IMR-90 (cell line): Measurements from ENCODE around the gene ZNF268. TPM values are rescaled to one million over a fixed set of nuclear protein-coding genes. Genes with fewer than 3 reads are reported as not detected.

Source experiments
- ATAC-seq: fragments of 200-7000 bp; cut with Tn5 transposase; 2 replicates; pipeline ENCODE4 v1.9.1; 2020; ENCODE audit warnings: low read depth, mild to moderate bottlenecking, moderate library complexity
- Bru-seq: library from RNA; stranded (reverse); fragments of 400-500 nt; gene quantifications from one replicate; lab custom pipeline; 2021; lab: Mats Ljungman, UMichigan
- BruChase-seq, 2 experiments: library from RNA; stranded (reverse); fragments of 400-500 nt; gene quantifications; one replicate each; lab custom pipeline; 2021; lab: Mats Ljungman, UMichigan
- BruUV-seq: library from RNA; stranded (reverse); fragments of 400-500 nt; replicated peaks from 2 replicates; lab custom pipeline; 2021; lab: Mats Ljungman, UMichigan
- CTCF ChIA-PET: fragments of 300-600 bp; formaldehyde crosslinking; extraction: SDS; loops from one replicate; lab custom pipeline; 2021; ENCODE audit warnings: antibody characterized with exemption; lab: Yijun Ruan, JAX
- POLR2A ChIA-PET: fragments of 300-600 bp; sonication (Branson Sonifier 250); formaldehyde crosslinking; loops from one replicate; lab custom pipeline; 2022; ENCODE audit warnings: antibody characterized with exemption; ENCODE audit not compliant: unreplicated experiment; lab: Charles Lee
- DNase-seq: peaks from one replicate; pipeline ENCODE4 v3.0.0; 2013
- H2AFZ ChIP-seq: replicated peaks from 2 replicates; pipeline ENCODE3; 2013; ENCODE audit warnings: low read length, mild to moderate bottlenecking; ENCODE audit not compliant: poor library complexity
- H2AK5ac ChIP-seq: 2 replicates; pipeline ENCODE4 v1.6.1; 2013; ENCODE audit warnings: low read depth, low read length, inconsistent platforms
- H2AK9ac ChIP-seq: replicated peaks from 2 replicates; pipeline ENCODE3; 2013; ENCODE audit warnings: mild to moderate bottlenecking, low read depth, low read length, moderate library complexity; ENCODE audit not compliant: poor library complexity
- H2BK120ac ChIP-seq: 2 replicates; pipeline ENCODE4 v1.6.1; 2013; ENCODE audit warnings: low read depth, low read length, inconsistent platforms
- H2BK15ac ChIP-seq: 3 replicates; pipeline ENCODE4 v1.6.1; 2013; ENCODE audit warnings: low read depth, low read length, inconsistent platforms
- H2BK20ac ChIP-seq: 2 replicates; pipeline ENCODE4 v1.6.1; 2013; ENCODE audit warnings: low read depth, mild to moderate bottlenecking, inconsistent platforms, low read length, moderate library complexity
- H2BK5ac ChIP-seq: 2 replicates; pipeline ENCODE4 v1.6.1; 2013; ENCODE audit warnings: mild to moderate bottlenecking, low read depth, low read length, inconsistent platforms; ENCODE audit not compliant: poor library complexity, severe bottlenecking
- H3K14ac ChIP-seq: replicated peaks from 2 replicates; pipeline ENCODE4 v1.6.1; 2013; ENCODE audit warnings: low read depth, low read length, inconsistent platforms
- H3K18ac ChIP-seq: 2 replicates; pipeline ENCODE4 v1.6.1; 2013; ENCODE audit warnings: low read depth, low read length, control low read depth
- H3K23ac ChIP-seq: 2 replicates; pipeline ENCODE4 v1.6.1; 2013; ENCODE audit warnings: low read depth, low read length, inconsistent platforms
- H3K27ac ChIP-seq: 2 replicates; pipeline ENCODE4 v1.5.1; 2013; ENCODE audit warnings: mild to moderate bottlenecking, control low read depth, low read length; ENCODE audit not compliant: insufficient read depth
- H3K27me3 ChIP-seq: 2 replicates; pipeline ENCODE4 v1.6.1; 2013; ENCODE audit warnings: low read length; ENCODE audit not compliant: control insufficient read depth, insufficient read depth
- H3K36me3 ChIP-seq: 2 replicates; pipeline ENCODE4 v1.6.1; 2013; ENCODE audit warnings: low read length, mixed read lengths; ENCODE audit not compliant: control insufficient read depth, insufficient read depth
- H3K4ac ChIP-seq: 2 replicates; pipeline ENCODE4 v1.6.1; 2013; ENCODE audit warnings: low read depth, low read length, inconsistent platforms
- H3K4me1 ChIP-seq: 2 replicates; pipeline ENCODE4 v1.6.1; 2013; ENCODE audit warnings: low read length, mixed read lengths; ENCODE audit not compliant: control insufficient read depth, insufficient read depth
- H3K4me2 ChIP-seq: 2 replicates; pipeline ENCODE4 v1.6.1; 2013; ENCODE audit warnings: low read depth, mild to moderate bottlenecking, control low read depth, low read length, moderate library complexity
- H3K4me3 ChIP-seq: 2 replicates; pipeline ENCODE4 v1.5.1; 2013; ENCODE audit warnings: low read depth, mild to moderate bottlenecking, control low read depth, low read length, moderate library complexity; ENCODE audit not compliant: insufficient read depth
- H3K56ac ChIP-seq: 2 replicates; pipeline ENCODE4 v1.6.1; 2013; ENCODE audit warnings: low read length, inconsistent platforms; ENCODE audit not compliant: insufficient read depth; ENCODE audit errors: extremely low read depth
- H3K79me1 ChIP-seq, 2 experiments: 2 replicates each; pipeline ENCODE4 v1.6.1; 2013; ENCODE audit warnings: low read length in 2 of 2, inconsistent platforms in 1 of 2, low read depth in 1 of 2
- H3K9ac ChIP-seq: 2 replicates; pipeline ENCODE4 v1.6.1; 2013; ENCODE audit warnings: low read depth, low read length, control low read depth
- H3K9me1 ChIP-seq: 2 replicates; pipeline ENCODE4 v1.6.1; 2013; ENCODE audit warnings: low read length, inconsistent platforms; ENCODE audit not compliant: insufficient read depth
- H3K9me3 ChIP-seq: 2 replicates; pipeline ENCODE4 v1.6.1; 2013; ENCODE audit warnings: low read length; ENCODE audit not compliant: control insufficient read depth, insufficient read depth
- H4K20me1 ChIP-seq: 2 replicates; pipeline ENCODE4 v1.6.1; 2013; ENCODE audit warnings: low read length, inconsistent platforms; ENCODE audit not compliant: insufficient read depth
- H4K5ac ChIP-seq: 2 replicates; pipeline ENCODE4 v1.6.1; 2013; ENCODE audit warnings: mild to moderate bottlenecking, low read depth, low read length, control low read depth
- H4K8ac ChIP-seq, 2 experiments: 2 replicates each; pipeline ENCODE4 v1.6.1; 2013; ENCODE audit warnings: low read depth in 2 of 2, low read length in 2 of 2, control low read depth in 1 of 2, inconsistent platforms in 1 of 2
- H4K91ac ChIP-seq: 2 replicates; pipeline ENCODE4 v1.6.1; 2013; ENCODE audit warnings: low read depth, low read length, inconsistent platforms; ENCODE audit not compliant: insufficient read depth
- BHLHE40 ChIP-seq: fragments of 150-350 bp; IDR thresholded peaks from 2 replicates; pipeline ENCODE4 v1.6.1; 2016; ENCODE audit warnings: mild to moderate bottlenecking, low read depth, low read length
- CEBPB ChIP-seq: IDR thresholded peaks from 2 replicates; pipeline ENCODE4 v1.6.1; 2012; ENCODE audit warnings: low read depth, low read length, improper control_type of control experiment
- CHD1 ChIP-seq: IDR thresholded peaks from 2 replicates; pipeline ENCODE4 v1.6.1; 2012; ENCODE audit warnings: low read depth, low read length, improper control_type of control experiment
- FOS ChIP-seq: fragments of 150-350 bp; IDR thresholded peaks from 2 replicates; pipeline ENCODE4 v1.6.1; 2016; ENCODE audit warnings: low read depth, low read length
- MAZ ChIP-seq: IDR thresholded peaks from 2 replicates; pipeline ENCODE4 v1.6.1; 2012; ENCODE audit warnings: low read depth, mild to moderate bottlenecking, low read length, improper control_type of control experiment, moderate library complexity, borderline replicate concordance
- NFE2L2 ChIP-seq: fragments of 150-350 bp; IDR thresholded peaks from 2 replicates; pipeline ENCODE4 v1.6.1; 2016; ENCODE audit warnings: low read depth, mild to moderate bottlenecking, low read length
- POLR2A ChIP-seq: IDR thresholded peaks from 2 replicates; pipeline ENCODE4 v1.6.1; 2012; ENCODE audit warnings: mild to moderate bottlenecking, low read depth, low read length
- RAD21 ChIP-seq: IDR thresholded peaks from 2 replicates; pipeline ENCODE4 v1.6.1; 2012; ENCODE audit warnings: low read length, improper control_type of control experiment
- RCOR1 ChIP-seq: IDR thresholded peaks from 2 replicates; pipeline ENCODE4 v1.6.1; 2012; ENCODE audit warnings: mild to moderate bottlenecking, low read length, improper control_type of control experiment; ENCODE audit not compliant: insufficient replicate concordance
- RFX5 ChIP-seq: IDR thresholded peaks from 2 replicates; pipeline ENCODE4 v1.8.0; 2012; ENCODE audit warnings: low read depth, mild to moderate bottlenecking, low read length, moderate library complexity
- SMC3 ChIP-seq: fragments of 150-350 bp; IDR thresholded peaks from 2 replicates; pipeline ENCODE4 v1.6.1; 2016; ENCODE audit warnings: low read depth, mild to moderate bottlenecking, antibody characterized with exemption, low read length, moderate library complexity
- USF2 ChIP-seq: fragments of 150-350 bp; IDR thresholded peaks from 2 replicates; pipeline ENCODE4 v1.6.1; 2017; ENCODE audit warnings: mild to moderate bottlenecking, antibody characterized with exemption, low read length, low read depth
- WGBS, 2 experiments: methylation state at CpG; one replicate each; pipeline versions ENCODE4 v1.1.5 to v1.1.7; 2013; ENCODE audit warnings: missing lambda C conversion rate in 2 of 2; ENCODE audit not compliant: insufficient read length in 1 of 2; ENCODE audit errors: extremely low coverage in 2 of 2; 5-methylcytosine and 5-hydroxymethylcytosine counted together
- dilution Hi-C: fragments of 300-500 bp; cut with HindIII; formaldehyde crosslinking; loops from one replicate; pipeline ENCODE4 v1.14.3; 2018; ENCODE audit warnings: low sequenced_read_pairs; ENCODE audit not compliant: unreplicated experiment
- in situ Hi-C: fragments of 300-500 bp; cut with MboI; formaldehyde crosslinking; loops from 3 replicates; pipeline ENCODE4 v1.14.3; 2019; ENCODE audit warnings: low sequenced_read_pairs, inconsistent platforms, mixed read lengths
- intact Hi-C: fragments of 100-400 bp; cut with micrococcal nuclease; formaldehyde crosslinking; loops from 2 replicates; pipeline ENCODE4 v1.10.0; 2022
- long read RNA-seq: library from polyadenylated mRNA; unstranded; transcript quantifications from one replicate; pipeline ENCODE4 v2.0.0, GENCODE V29; 2021; ENCODE audit not compliant: unreplicated experiment
- polyA plus RNA-seq, 3 experiments: library from polyadenylated mRNA; depleted of rRNA; stranded (reverse); fragments of >200 nt; gene quantifications; 2 replicates each; pipeline ENCODE4 v1.2.3, GENCODE V29; 2012; ENCODE audit warnings: low replicate concordance in 1 of 3
- total RNA-seq: library from RNA; depleted of rRNA; stranded (reverse); fragments of >200 nt; gene quantifications from 2 replicates; pipeline ENCODE4 v1.2.3, GENCODE V29; 2012; rRNA removed
- TF ChIP-seq, protein P1 (sequence below): fragments of 150-350 bp; IDR thresholded peaks from 2 replicates; pipeline ENCODE4 v1.6.1; 2016; ENCODE audit warnings: low read depth, mild to moderate bottlenecking, low read length, moderate library complexity, borderline replicate concordance

The ZNF268 gene
- total RNA-seq (31.1 and 54.5 TPM in 2 replicates), polyA plus RNA-seq (2012; rRNA removed) (5.8 and 6.7 TPM in 2 replicates), Bru-seq, nascent RNA (percentile 59 among the genes with signal in this experiment), BruChase-seq, experiment 1, labeled RNA remaining after a 6-hour chase (percentile 61 among the genes with signal in this experiment), BruChase-seq, experiment 2, labeled RNA remaining after a 2-hour chase (percentile 70 among the genes with signal in this experiment)
- polyA plus RNA-seq (2012; cell fraction: cytosol; rRNA removed): 2.2 and 4.6 TPM in 2 replicates
- polyA plus RNA-seq (2012; cell fraction: nucleus; rRNA removed; ENCODE audit: low replicate concordance): 5.8 and 7.3 TPM in 2 replicates
- long read RNA-seq, full-length matches to known transcripts: 26 of 35 reads
- long read RNA-seq, partial matches to known transcripts: 1 of 35 reads
- long read RNA-seq, other reads (novel, unspliced or antisense): 8 of 35 reads

- in situ Hi-C loops: no loop called here
- TF ChIP-seq USF2: no peak
- no peak for TF ChIP-seq RCOR1
- TF ChIP-seq, protein P1, sequence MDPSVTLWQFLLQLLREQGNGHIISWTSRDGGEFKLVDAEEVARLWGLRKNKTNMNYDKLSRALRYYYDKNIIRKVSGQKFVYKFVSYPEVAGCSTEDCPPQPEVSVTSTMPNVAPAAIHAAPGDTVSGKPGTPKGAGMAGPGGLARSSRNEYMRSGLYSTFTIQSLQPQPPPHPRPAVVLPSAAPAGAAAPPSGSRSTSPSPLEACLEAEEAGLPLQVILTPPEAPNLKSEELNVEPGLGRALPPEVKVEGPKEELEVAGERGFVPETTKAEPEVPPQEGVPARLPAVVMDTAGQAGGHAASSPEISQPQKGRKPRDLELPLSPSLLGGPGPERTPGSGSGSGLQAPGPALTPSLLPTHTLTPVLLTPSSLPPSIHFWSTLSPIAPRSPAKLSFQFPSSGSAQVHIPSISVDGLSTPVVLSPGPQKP: no peak
- no peak for TF ChIP-seq BHLHE40
- TF ChIP-seq CEBPB: peak; percentile 91
- TF ChIP-seq NFE2L2: no peak
- peak; percentile 61 for TF ChIP-seq SMC3
- TF ChIP-seq MAZ: peak; percentile 45; the same call in 1 of the 2 replicates
- TF ChIP-seq POLR2A: peak; percentile 64; the same call in 1 of the 2 replicates
- TF ChIP-seq RAD21: peak; percentile 48
- TF ChIP-seq CHD1: no peak
- TF ChIP-seq RFX5: no peak
- TF ChIP-seq FOS: no peak
Observed at GRCh38 chr12:133181238-133181959, at the start of gene ZNF268. Gene ZNF268, plus strand, starts transcription at chr12:133181495. Its CDS starts 503 bp downstream, at chr12:133181998.

More at GRCh38 chr12:133181238-133181959, at the start of gene ZNF268:
- Histone ChIP-seq H4K20me1 (no peaks in the 10 kb centered on the region), H3K9me3 (peaks cover 31% of the 10 kb centered on the region), H3K4me3 (peak within 1 kb of the TSS; percentile 94), H3K36me3 (peaks cover 29% of the 10 kb centered on the region), H2BK5ac (peak within 1 kb of the TSS; percentile 55), H2BK120ac (no peak within 1 kb of the TSS), H3K56ac (peak within 1 kb of the TSS; percentile 74; the same call in 1 of the 2 replicates), H4K8ac (peak within 1 kb of the TSS; percentile 55 to 98), H3K79me1 (peaks cover 17 to 19% of the 10 kb centered on the region in 2 experiments), H2AFZ (peak within 1 kb of the TSS; percentile 98), H2BK20ac (no peak within 1 kb of the TSS), H3K27me3 (no peaks in the 10 kb centered on the region), H3K4me1 (no peaks in the 10 kb centered on the region), H3K9ac (peak within 1 kb of the TSS; percentile 94), H3K14ac (peak within 1 kb of the TSS; percentile 92), H4K91ac (peak within 1 kb of the TSS; percentile 63; the same call in 1 of the 2 replicates), H2AK5ac (peak within 1 kb of the TSS; percentile 6; the same call in 1 of the 2 replicates), H3K4me2 (peak within 1 kb of the TSS; percentile 73), H3K18ac (no peak within 1 kb of the TSS), H3K9me1 (no peaks in the 10 kb centered on the region), H4K5ac (peak within 1 kb of the TSS; percentile 94), H2BK15ac (no peak within 1 kb of the TSS), H3K4ac (peak within 1 kb of the TSS; percentile 93), H3K23ac (no peak within 1 kb of the TSS; the same call in 1 of the 2 replicates), H3K27ac (peak within 1 kb of the TSS; percentile 75), H2AK9ac (peak within 1 kb of the TSS; percentile 76)
- POLR2A ChIA-PET: no interaction called here
- DNase-seq (peak; percentile 89), ATAC-seq (peak; percentile 97)
- dilution Hi-C loops: no loop called here
- TSS peak; percentile 74 for BruUV-seq
- intact Hi-C loops: loop anchor here (1.0 kb wide), 1 partner anchor 101 kb away; the partner anchor contains the start of gene ZNF140
- WGBS, 2 experiments: 0% methylated on average over 12 of the region's 40 CpGs; no CpG with 5 or more reads in 1 of the 2 experiments
- CTCF ChIA-PET: interaction anchor here (0.6 to 1.0 kb wide), 3 partner anchors 11 to 101 kb away, joined by 3 read pairs; no protein-coding TSS in a partner anchor
